UCSD-AML1 (cell line): Measurements from ENCODE around the gene UBAP2L.

Source experiments
- DNase-seq: peaks from one replicate; lab custom pipeline; 2025; ENCODE audit not compliant: unreplicated experiment; lab: John Stamatoyannopoulos, UW

Gene UBAP2L

GRCh38 chr1:154220071-154220969, at the start of gene UBAP2L:
TSS of gene UBAP2L (plus strand) at chr1:154220955. CDS start at chr1:154225124, 4,169 bp downstream.
- peak; percentile 100 for DNase-seq

GRCh38 chr1:154171223-154171583, 49.6 kb upstream of the UBAP2L start:
- no peak for DNase-seq

GRCh38 chr1:154171880-154172279, 48.9 kb upstream of the UBAP2L start:
- no peak for DNase-seq

GRCh38 chr1:154174654-154175053, 46.1 kb upstream of the UBAP2L start:
- no peak for DNase-seq

- no peak for DNase-seq
Observed at GRCh38 chr1:154176337-154176736, 44.4 kb upstream of the UBAP2L start.

GRCh38 chr1:154178013-154178412, 42.7 kb upstream of the UBAP2L start:
- DNase-seq, result no peak

- DNase-seq, result no peak
Observed at GRCh38 chr1:154178911-154179811, 41.6 kb upstream of the UBAP2L start.

- no peak for DNase-seq
Observed at GRCh38 chr1:154179946-154180687, 40.6 kb upstream of the UBAP2L start.

GRCh38 chr1:154181944-154182343, 38.8 kb upstream of the UBAP2L start:
- DNase-seq, result no peak

- DNase-seq, result peak; percentile 96
Observed at GRCh38 chr1:154182344-154183045, 38.3 kb upstream of the UBAP2L start.

GRCh38 chr1:154183046-154183915, 37.5 kb upstream of the UBAP2L start:
- DNase-seq, result peak; percentile 96

GRCh38 chr1:154186177-154186576, 34.6 kb upstream of the UBAP2L start:
- DNase-seq, result peak; percentile 72

- DNase-seq, result no peak
Observed at GRCh38 chr1:154186852-154187501, 33.8 kb upstream of the UBAP2L start.

- no peak for DNase-seq
Observed at GRCh38 chr1:154190550-154190949, 30.2 kb upstream of the UBAP2L start.

GRCh38 chr1:154191990-154192461, 28.7 kb upstream of the UBAP2L start, which contains the start of gene TPM3:
TSS of gene TPM3 (minus strand) at chr1:154192100. CDS start at chr1:154192018, 82 bp downstream.
- DNase-seq, result no peak

- DNase-seq, result no peak
Observed at GRCh38 chr1:154192476-154192875, 28.3 kb upstream of the UBAP2L start.

- no peak for DNase-seq
Observed at GRCh38 chr1:154193821-154194220, 26.9 kb upstream of the UBAP2L start.

GRCh38 chr1:154198756-154199562, 21.8 kb upstream of the UBAP2L start:
- DNase-seq, result no peak
